Left ventricle myocardium inferior (tissue), 1 donor: ENCODE results near the gene ZSCAN31. TPM values are rescaled to one million over a fixed set of nuclear protein-coding genes. Genes with fewer than 3 reads are reported as not detected.
"Not testable (repeated sequence)": the region's sequence is repeated elsewhere in the genome, so short reads cannot be mapped to it uniquely, and the experiment has no call there.

ENCODE experiments used
- DNase-seq: peaks from one replicate; pipeline ENCODE4 v3.0.0-alpha.2; 2020
- H3K27ac ChIP-seq: fragments of 200-600 bp; replicated peaks from 2 replicates; pipeline ENCODE4 v1.8.0; 2021
- H3K27me3 ChIP-seq: fragments of 200-600 bp; 2 replicates; pipeline ENCODE4 v1.8.0; 2021; ENCODE audit warnings: low read depth
- H3K36me3 ChIP-seq: fragments of 200-600 bp; 2 replicates; pipeline ENCODE4 v1.8.0; 2021
- H3K4me1 ChIP-seq: fragments of 200-600 bp; 2 replicates; pipeline ENCODE4 v1.8.0; 2021
- H3K4me3 ChIP-seq: fragments of 200-600 bp; 2 replicates; pipeline ENCODE4 v1.8.0; 2021; ENCODE audit warnings: mild to moderate bottlenecking, moderate library complexity
- H3K9me3 ChIP-seq: fragments of 200-600 bp; replicated peaks from 2 replicates; pipeline ENCODE4 v1.8.0; 2021
- intact Hi-C: fragments of 100-400 bp; cut with micrococcal nuclease; formaldehyde crosslinking; loops from one replicate; pipeline ENCODE4 v1.11.0; 2022
- total RNA-seq: library from RNA; stranded (reverse); fragmentation: NEBNext Ultra II Directional; extraction: Animal tissue kit (Norgen Biotek cat#: 25700); gene quantifications from one replicate; pipeline ENCODE4 v1.2.1, GENCODE V29; 2021
- TF ChIP-seq, protein P1 (sequence below): fragments of 200-600 bp; IDR thresholded peaks from 2 replicates; pipeline ENCODE4 v1.8.0; 2021; ENCODE audit warnings: antibody characterized with exemption, mild to moderate bottlenecking, borderline replicate concordance
- donor health status: DM: no; HTN: yes; CAD: no; lungs with severe emphysema.

The ZSCAN31 gene
- total RNA-seq, 1 donor from 2014 or later, result 8.0 TPM

DNA sequence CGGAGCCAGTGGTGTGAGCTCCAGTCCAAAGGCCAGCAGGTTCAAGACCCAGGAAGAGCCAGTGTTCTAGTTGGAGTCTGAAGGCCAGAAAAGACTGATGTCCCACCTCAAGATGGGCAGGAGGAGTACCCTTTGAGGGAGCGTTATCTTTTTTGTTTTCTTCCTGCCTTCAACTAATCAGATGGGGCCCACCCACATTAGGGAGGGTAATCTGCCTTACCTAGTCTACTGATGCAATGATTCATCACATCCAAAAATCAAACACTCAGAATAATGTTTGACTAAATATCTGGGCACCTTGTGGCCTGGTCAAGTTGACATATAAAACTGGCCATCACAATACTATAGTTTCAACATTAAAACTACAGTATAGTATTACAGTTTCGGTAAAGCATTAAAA is 33.5 kb upstream of the ZSCAN31 start:
- no peaks in the 10 kb centered on the region for H3K4me1 ChIP-seq
- intact Hi-C loops, result no loop called here
- no peak overlapping the region for H3K27ac ChIP-seq
- H3K36me3 ChIP-seq, result peaks cover 44% of the 10 kb centered on the region
- no peak for DNase-seq
- no peaks in the 10 kb centered on the region for H3K27me3 ChIP-seq
- TF ChIP-seq, protein P1, sequence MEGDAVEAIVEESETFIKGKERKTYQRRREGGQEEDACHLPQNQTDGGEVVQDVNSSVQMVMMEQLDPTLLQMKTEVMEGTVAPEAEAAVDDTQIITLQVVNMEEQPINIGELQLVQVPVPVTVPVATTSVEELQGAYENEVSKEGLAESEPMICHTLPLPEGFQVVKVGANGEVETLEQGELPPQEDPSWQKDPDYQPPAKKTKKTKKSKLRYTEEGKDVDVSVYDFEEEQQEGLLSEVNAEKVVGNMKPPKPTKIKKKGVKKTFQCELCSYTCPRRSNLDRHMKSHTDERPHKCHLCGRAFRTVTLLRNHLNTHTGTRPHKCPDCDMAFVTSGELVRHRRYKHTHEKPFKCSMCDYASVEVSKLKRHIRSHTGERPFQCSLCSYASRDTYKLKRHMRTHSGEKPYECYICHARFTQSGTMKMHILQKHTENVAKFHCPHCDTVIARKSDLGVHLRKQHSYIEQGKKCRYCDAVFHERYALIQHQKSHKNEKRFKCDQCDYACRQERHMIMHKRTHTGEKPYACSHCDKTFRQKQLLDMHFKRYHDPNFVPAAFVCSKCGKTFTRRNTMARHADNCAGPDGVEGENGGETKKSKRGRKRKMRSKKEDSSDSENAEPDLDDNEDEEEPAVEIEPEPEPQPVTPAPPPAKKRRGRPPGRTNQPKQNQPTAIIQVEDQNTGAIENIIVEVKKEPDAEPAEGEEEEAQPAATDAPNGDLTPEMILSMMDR, result no peak
- H3K4me3 ChIP-seq, result no peak overlapping the region
- H3K9me3 ChIP-seq, result no peaks in the 10 kb centered on the region

DNA sequence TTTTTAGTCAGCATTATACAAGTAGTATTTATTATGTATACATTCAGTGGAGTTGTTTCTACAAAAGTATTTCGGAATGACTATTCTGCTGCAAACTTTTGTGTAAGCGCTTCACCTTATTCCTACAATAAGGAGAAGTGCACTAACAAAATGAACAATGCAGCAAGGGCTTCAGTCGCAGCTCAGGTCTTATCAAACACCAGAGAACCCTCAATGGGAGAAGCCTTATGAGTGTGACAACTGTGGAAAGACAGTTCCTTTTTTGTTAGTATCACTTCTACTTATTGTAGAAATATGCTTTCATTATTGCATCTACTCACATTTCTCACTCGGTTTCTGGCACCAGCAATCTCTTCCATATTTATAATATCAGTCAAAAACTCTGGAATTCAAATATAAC is 32.6 kb upstream of the ZSCAN31 start:
- intact Hi-C loops, result no loop called here
- H3K27me3 ChIP-seq, result no peaks in the 10 kb centered on the region
- H3K36me3 ChIP-seq, result peaks cover 51% of the 10 kb centered on the region
- H3K9me3 ChIP-seq, result no peaks in the 10 kb centered on the region
- no peak for DNase-seq
- H3K4me1 ChIP-seq, result no peaks in the 10 kb centered on the region
- TF ChIP-seq, protein P1, result no peak
- no peak overlapping the region for H3K27ac ChIP-seq
- H3K4me3 ChIP-seq, result no peak overlapping the region

DNA sequence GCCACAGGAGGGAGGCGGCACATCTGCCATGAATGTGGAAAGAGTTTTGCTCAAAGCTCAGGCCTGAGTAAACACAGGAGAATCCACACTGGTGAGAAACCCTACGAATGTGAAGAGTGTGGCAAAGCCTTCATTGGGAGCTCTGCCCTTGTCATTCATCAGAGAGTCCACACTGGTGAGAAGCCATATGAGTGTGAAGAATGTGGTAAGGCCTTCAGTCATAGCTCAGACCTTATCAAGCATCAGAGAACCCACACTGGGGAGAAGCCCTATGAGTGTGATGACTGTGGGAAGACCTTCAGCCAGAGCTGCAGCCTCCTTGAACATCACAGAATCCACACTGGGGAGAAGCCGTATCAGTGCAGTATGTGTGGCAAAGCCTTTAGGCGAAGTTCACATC is 29.6 kb upstream of the ZSCAN31 start:
- H3K4me3 ChIP-seq, H3K27ac ChIP-seq, H3K27me3 ChIP-seq, H3K9me3 ChIP-seq, DNase-seq, intact Hi-C loops, H3K4me1 ChIP-seq: not testable (repeated sequence)
- H3K36me3 ChIP-seq, result peaks cover 77% of the 10 kb centered on the region

GRCh38 chr6:28360961-28361360 is 25.0 kb upstream of the ZSCAN31 start:
- Histone ChIP-seq H3K27me3 (no peaks in the 10 kb centered on the region), H3K36me3 (peaks cover 59% of the 10 kb centered on the region), H3K4me1 (peaks cover 10% of the 10 kb centered on the region), H3K9me3 (no peaks in the 10 kb centered on the region), H3K27ac (no peak overlapping the region), H3K4me3 (no peak overlapping the region)
- intact Hi-C loops, result no loop called here
- TF ChIP-seq, protein P1, result no peak
- DNase-seq, result no peak

DNA sequence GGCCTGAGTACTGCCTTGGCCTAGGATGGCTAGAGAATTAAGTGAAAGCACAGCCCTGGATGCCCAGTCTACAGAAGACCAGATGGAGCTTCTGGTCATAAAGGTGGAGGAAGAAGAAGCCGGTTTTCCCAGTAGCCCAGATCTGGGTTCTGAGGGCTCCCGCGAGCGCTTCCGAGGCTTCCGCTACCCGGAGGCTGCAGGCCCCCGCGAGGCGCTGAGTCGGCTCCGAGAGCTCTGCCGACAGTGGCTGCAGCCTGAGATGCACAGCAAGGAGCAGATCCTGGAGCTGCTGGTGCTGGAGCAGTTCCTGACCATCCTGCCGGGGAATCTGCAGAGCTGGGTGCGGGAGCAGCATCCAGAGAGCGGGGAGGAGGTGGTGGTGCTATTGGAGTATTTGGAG is 23.6 kb upstream of the ZSCAN31 start:
- not testable (repeated sequence) for H3K4me3 ChIP-seq, H3K9me3 ChIP-seq, DNase-seq, H3K27me3 ChIP-seq, H3K27ac ChIP-seq
- intact Hi-C loops, result loop anchor here (10.0 kb wide), 1 partner anchor 225 kb away; no protein-coding TSS in a partner anchor
- Histone ChIP-seq H3K4me1 (peaks cover 24% of the 10 kb centered on the region), H3K36me3 (peaks cover 45% of the 10 kb centered on the region)

GRCh38 chr6:28357036-28357435 is 21.1 kb upstream of the ZSCAN31 start:
- Histone ChIP-seq H3K27me3 (no peaks in the 10 kb centered on the region), H3K4me3 (no peak overlapping the region), H3K4me1 (peaks cover 35% of the 10 kb centered on the region), H3K9me3 (no peaks in the 10 kb centered on the region), H3K36me3 (peaks cover 24% of the 10 kb centered on the region), H3K27ac (no peak overlapping the region)
- intact Hi-C loops, result loop anchor here (10.0 kb wide), 1 partner anchor 222 kb away; no protein-coding TSS in a partner anchor
- DNase-seq, result no peak
- TF ChIP-seq, protein P1, result no peak

- no peak for DNase-seq
- H3K4me3 ChIP-seq, result peak overlapping the region; percentile 76
- H3K27me3 ChIP-seq, result no peaks in the 10 kb centered on the region
- H3K9me3 ChIP-seq, result no peaks in the 10 kb centered on the region
- peaks cover 39% of the 10 kb centered on the region for H3K4me1 ChIP-seq
- intact Hi-C loops, result loop anchor here (10.0 kb wide), 1 partner anchor 222 kb away; no protein-coding TSS in a partner anchor
- H3K27ac ChIP-seq, result peak overlapping the region; percentile 92
- TF ChIP-seq, protein P1, result no peak
- peaks cover 20% of the 10 kb centered on the region for H3K36me3 ChIP-seq
Measured at GRCh38 chr6:28356666-28357020, 20.7 kb upstream of the ZSCAN31 start.
